SK-N-SH (cell line): Measurements from ENCODE around the gene DIRAS1.

Experiments
- CTCF ChIP-seq: fragments of 200-600 bp; sonication (generic); IDR thresholded peaks from 2 replicates; pipeline ENCODE4 v1.6.1; 2017; ENCODE audit warnings: antibody characterized with exemption, mild to moderate bottlenecking, moderate library complexity
- EP300 ChIP-seq, 2 experiments: IDR thresholded peaks; 2 replicates each; pipeline versions ENCODE4 v1.4.0 to v1.6.1; 2012; ENCODE audit warnings: borderline replicate concordance in 1 of 2, low read depth in 1 of 2, low read length in 1 of 2
- EZH2phosphoT487 ChIP-seq: fragments of 200-600 bp; sonication (generic); IDR thresholded peaks from 2 replicates; pipeline ENCODE4 v1.6.1; 2017; ENCODE audit warnings: low read depth, mixed run types, mild to moderate bottlenecking, antibody characterized with exemption, moderate library complexity, borderline replicate concordance
- FOSL2 ChIP-seq: IDR thresholded peaks from 2 replicates; pipeline ENCODE4 v1.4.0; 2012; ENCODE audit warnings: low read depth, mild to moderate bottlenecking, moderate library complexity, borderline replicate concordance
- FOXM1 ChIP-seq: IDR thresholded peaks from 2 replicates; pipeline ENCODE4 v1.4.0; 2012; ENCODE audit warnings: low read depth, mild to moderate bottlenecking
- GABPA ChIP-seq: IDR thresholded peaks from 2 replicates; pipeline ENCODE4 v1.4.0; 2012; ENCODE audit warnings: low read depth, mild to moderate bottlenecking
- GATA2 ChIP-seq: sonication (generic); formaldehyde crosslinking; IDR thresholded peaks from 2 replicates; pipeline ENCODE4 v1.5.0; 2020; ENCODE audit warnings: mild to moderate bottlenecking, missing genetic modification reagents
- NFIC ChIP-seq: IDR thresholded peaks from 2 replicates; pipeline ENCODE4 v1.4.0; 2012; ENCODE audit warnings: borderline replicate concordance
- NRF1 ChIP-seq: IDR thresholded peaks from 2 replicates; pipeline ENCODE4 v1.6.1; 2012; ENCODE audit warnings: low read depth, mild to moderate bottlenecking, low read length
- POLR2AphosphoS5 ChIP-seq: IDR thresholded peaks from 2 replicates; pipeline ENCODE4 v1.6.1; 2012; ENCODE audit warnings: low read depth, low read length
- YY1 ChIP-seq: IDR thresholded peaks from 2 replicates; pipeline ENCODE4 v1.4.0; 2012; ENCODE audit warnings: low read depth, mild to moderate bottlenecking
- TF ChIP-seq, protein P1 (sequence below): IDR thresholded peaks from 2 replicates; pipeline ENCODE4; 2012
- TF ChIP-seq, protein P2 (sequence below): IDR thresholded peaks from 2 replicates; pipeline ENCODE4 v1.6.1; 2012; ENCODE audit warnings: mild to moderate bottlenecking, low read depth, low read length, moderate library complexity
- TF ChIP-seq, protein P3 (sequence below): IDR thresholded peaks from 2 replicates; pipeline ENCODE4 v1.4.0; 2012; ENCODE audit warnings: low read depth, borderline replicate concordance

DNA sequence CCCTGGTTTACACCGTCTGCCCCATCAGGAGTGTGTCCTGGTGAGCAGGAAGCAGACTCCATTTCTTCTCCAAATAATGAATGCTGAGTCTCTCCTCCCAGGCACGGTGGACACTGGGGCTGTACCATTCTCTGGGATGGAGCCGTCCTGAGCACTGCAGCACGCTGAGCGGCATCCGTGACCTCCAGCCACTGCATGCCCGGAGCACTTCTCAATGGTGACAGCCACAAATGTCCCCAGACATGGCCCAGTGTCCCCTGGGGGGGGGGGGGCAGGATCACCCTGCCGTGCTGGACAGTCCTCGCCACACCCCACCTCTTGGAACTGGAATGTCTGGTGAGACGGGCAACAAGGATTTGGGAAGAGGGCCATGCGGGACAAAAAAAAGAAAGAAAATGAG lies 56.1 kb downstream of the DIRAS1 start:
- no peak for TF ChIP-seq EP300 (IDR thresholded peaks at IDR 0.05; ENCODE audit: borderline replicate concordance in 1 of 2, low read depth in 1 of 2, low read length in 1 of 2)
- no peak for TF ChIP-seq POLR2AphosphoS5
- no peak for TF ChIP-seq EZH2phosphoT487
- TF ChIP-seq NFIC: no peak
- TF ChIP-seq YY1: no peak
- TF ChIP-seq CTCF: no peak
- TF ChIP-seq GABPA: no peak
- TF ChIP-seq, protein P1, sequence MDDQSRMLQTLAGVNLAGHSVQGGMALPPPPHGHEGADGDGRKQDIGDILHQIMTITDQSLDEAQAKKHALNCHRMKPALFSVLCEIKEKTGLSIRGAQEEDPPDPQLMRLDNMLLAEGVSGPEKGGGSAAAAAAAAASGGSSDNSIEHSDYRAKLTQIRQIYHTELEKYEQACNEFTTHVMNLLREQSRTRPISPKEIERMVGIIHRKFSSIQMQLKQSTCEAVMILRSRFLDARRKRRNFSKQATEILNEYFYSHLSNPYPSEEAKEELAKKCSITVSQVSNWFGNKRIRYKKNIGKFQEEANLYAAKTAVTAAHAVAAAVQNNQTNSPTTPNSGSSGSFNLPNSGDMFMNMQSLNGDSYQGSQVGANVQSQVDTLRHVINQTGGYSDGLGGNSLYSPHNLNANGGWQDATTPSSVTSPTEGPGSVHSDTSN: no peak
- no peak for TF ChIP-seq NRF1
- no peak for TF ChIP-seq FOSL2
- TF ChIP-seq FOXM1: no peak
- TF ChIP-seq, protein P2, sequence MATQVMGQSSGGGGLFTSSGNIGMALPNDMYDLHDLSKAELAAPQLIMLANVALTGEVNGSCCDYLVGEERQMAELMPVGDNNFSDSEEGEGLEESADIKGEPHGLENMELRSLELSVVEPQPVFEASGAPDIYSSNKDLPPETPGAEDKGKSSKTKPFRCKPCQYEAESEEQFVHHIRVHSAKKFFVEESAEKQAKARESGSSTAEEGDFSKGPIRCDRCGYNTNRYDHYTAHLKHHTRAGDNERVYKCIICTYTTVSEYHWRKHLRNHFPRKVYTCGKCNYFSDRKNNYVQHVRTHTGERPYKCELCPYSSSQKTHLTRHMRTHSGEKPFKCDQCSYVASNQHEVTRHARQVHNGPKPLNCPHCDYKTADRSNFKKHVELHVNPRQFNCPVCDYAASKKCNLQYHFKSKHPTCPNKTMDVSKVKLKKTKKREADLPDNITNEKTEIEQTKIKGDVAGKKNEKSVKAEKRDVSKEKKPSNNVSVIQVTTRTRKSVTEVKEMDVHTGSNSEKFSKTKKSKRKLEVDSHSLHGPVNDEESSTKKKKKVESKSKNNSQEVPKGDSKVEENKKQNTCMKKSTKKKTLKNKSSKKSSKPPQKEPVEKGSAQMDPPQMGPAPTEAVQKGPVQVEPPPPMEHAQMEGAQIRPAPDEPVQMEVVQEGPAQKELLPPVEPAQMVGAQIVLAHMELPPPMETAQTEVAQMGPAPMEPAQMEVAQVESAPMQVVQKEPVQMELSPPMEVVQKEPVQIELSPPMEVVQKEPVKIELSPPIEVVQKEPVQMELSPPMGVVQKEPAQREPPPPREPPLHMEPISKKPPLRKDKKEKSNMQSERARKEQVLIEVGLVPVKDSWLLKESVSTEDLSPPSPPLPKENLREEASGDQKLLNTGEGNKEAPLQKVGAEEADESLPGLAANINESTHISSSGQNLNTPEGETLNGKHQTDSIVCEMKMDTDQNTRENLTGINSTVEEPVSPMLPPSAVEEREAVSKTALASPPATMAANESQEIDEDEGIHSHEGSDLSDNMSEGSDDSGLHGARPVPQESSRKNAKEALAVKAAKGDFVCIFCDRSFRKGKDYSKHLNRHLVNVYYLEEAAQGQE: no peak
- no peak for TF ChIP-seq GATA2 (CRISPR knock-in tag)
- TF ChIP-seq, protein P3, sequence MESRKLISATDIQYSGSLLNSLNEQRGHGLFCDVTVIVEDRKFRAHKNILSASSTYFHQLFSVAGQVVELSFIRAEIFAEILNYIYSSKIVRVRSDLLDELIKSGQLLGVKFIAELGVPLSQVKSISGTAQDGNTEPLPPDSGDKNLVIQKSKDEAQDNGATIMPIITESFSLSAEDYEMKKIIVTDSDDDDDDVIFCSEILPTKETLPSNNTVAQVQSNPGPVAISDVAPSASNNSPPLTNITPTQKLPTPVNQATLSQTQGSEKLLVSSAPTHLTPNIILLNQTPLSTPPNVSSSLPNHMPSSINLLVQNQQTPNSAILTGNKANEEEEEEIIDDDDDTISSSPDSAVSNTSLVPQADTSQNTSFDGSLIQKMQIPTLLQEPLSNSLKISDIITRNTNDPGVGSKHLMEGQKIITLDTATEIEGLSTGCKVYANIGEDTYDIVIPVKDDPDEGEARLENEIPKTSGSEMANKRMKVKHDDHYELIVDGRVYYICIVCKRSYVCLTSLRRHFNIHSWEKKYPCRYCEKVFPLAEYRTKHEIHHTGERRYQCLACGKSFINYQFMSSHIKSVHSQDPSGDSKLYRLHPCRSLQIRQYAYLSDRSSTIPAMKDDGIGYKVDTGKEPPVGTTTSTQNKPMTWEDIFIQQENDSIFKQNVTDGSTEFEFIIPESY: no peak
